ENCODE results near the gene C1orf116. TPM values are rescaled to one million over a fixed set of nuclear protein-coding genes. Genes with fewer than 3 reads are reported as not detected.

Gene C1orf116
- total RNA-seq, 1 donor from 2014 or later: 21.6 TPM

GRCh38 chr1:206986402-206986801 lies 46.2 kb downstream of the C1orf116 start:
- no peak for DNase-seq (ENCODE audit: low read depth)
- TF ChIP-seq, protein P1, sequence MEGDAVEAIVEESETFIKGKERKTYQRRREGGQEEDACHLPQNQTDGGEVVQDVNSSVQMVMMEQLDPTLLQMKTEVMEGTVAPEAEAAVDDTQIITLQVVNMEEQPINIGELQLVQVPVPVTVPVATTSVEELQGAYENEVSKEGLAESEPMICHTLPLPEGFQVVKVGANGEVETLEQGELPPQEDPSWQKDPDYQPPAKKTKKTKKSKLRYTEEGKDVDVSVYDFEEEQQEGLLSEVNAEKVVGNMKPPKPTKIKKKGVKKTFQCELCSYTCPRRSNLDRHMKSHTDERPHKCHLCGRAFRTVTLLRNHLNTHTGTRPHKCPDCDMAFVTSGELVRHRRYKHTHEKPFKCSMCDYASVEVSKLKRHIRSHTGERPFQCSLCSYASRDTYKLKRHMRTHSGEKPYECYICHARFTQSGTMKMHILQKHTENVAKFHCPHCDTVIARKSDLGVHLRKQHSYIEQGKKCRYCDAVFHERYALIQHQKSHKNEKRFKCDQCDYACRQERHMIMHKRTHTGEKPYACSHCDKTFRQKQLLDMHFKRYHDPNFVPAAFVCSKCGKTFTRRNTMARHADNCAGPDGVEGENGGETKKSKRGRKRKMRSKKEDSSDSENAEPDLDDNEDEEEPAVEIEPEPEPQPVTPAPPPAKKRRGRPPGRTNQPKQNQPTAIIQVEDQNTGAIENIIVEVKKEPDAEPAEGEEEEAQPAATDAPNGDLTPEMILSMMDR (conservative IDR thresholded peaks at IDR 0.05; ENCODE audit: low read depth, low read length): no peak
- no peak overlapping the region for H3K4me3 ChIP-seq (ENCODE audit: low read depth, low read length)

DNA sequence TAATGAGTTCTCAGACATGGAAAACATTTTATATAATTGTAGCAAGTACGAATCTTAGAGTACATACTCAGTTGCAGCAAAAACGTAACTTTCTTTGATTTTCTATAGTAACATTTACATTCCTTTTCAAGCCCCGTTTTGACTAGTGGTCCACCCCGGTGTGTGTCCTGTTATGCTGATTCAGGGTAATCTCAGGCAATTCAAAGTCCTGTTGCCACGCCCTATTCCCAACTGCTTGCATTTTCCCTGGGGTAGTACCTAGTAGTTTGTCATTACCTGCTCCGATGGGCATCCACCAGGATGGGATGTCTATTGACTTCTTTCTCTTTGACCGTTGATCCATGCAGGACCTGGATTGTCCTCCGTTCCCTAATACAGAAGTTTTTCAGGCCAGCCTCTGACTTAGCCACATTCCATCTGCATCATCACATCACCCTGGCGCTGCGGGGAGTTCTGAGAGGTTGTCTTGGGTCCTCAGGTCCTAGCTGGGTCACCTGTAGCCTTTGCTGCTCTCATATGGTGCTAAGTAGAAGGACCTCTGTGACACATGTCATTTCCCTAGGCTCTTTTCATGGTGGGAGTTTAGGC lies 47.3 kb downstream of the C1orf116 start:
- no peak for DNase-seq (ENCODE audit: low read depth)
- H3K4me3 ChIP-seq (ENCODE audit: low read depth, low read length): no peak overlapping the region
- TF ChIP-seq, protein P1 (conservative IDR thresholded peaks at IDR 0.05; ENCODE audit: low read depth, low read length): no peak

GRCh38 chr1:206982216-206982615 lies 50.3 kb downstream of the C1orf116 start:
- DNase-seq (ENCODE audit: low read depth): no peak
- H3K4me3 ChIP-seq (ENCODE audit: low read depth, low read length): no peak overlapping the region
- TF ChIP-seq, protein P1 (conservative IDR thresholded peaks at IDR 0.05; ENCODE audit: low read depth, low read length): peak; percentile 93

DNA sequence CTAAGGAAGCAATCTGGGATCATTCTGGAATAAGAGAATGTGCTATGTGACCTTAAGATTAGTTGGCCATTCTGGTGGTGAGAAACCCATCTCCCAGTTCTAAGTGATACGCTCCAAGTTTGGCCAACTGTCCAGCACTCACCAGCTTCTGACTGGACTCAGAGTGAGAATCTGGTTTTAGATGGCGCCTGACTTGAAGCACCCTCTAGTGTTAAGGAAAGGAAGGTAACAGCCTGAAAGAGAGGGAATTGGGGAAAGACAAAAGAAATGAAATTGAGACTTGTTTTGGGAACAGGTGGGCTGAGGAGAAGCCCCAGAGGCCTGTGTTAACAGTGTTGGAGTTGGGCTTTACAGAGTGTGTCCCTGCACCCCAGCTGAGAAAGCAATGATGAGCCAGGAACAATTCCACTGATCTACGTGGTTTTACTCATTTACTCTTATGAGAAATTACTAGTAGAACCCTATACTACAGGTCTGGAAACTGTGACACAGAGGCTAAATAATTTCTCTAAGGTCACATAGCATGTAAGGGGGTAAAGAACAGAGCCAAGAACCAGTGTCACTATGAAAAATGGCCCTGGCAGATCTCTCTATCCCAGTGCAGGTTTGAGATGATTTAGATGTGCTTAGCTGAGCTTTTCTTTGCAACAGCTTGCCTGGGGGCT lies 53.0 kb downstream of the C1orf116 start:
- no peak overlapping the region for H3K4me3 ChIP-seq (ENCODE audit: low read depth, low read length)
- TF ChIP-seq, protein P1 (conservative IDR thresholded peaks at IDR 0.05; ENCODE audit: low read depth, low read length): peak; percentile 87

GRCh38 chr1:206978259-206978658 lies 54.3 kb downstream of the C1orf116 start:
- TF ChIP-seq, protein P1 (conservative IDR thresholded peaks at IDR 0.05; ENCODE audit: low read depth, low read length): no peak
- no peak overlapping the region for H3K4me3 ChIP-seq (ENCODE audit: low read depth, low read length)
- DNase-seq (ENCODE audit: low read depth): no peak

More for the DNA sequence above, 53.0 kb downstream of the C1orf116 start:
- DNase-seq (ENCODE audit: low read depth): no peak

- no peak for DNase-seq (ENCODE audit: low read depth)
Measured at GRCh38 chr1:206975306-206975705, 57.2 kb downstream of the C1orf116 start.

More at GRCh38 chr1:206975306-206975705, 57.2 kb downstream of the C1orf116 start:
- no peak overlapping the region for H3K4me3 ChIP-seq (ENCODE audit: low read depth, low read length)
- TF ChIP-seq, protein P1 (conservative IDR thresholded peaks at IDR 0.05; ENCODE audit: low read depth, low read length): no peak

All from epithelial cell of proximal tubule (primary cell).